Colonic mucosa (tissue), 4 donors: ENCODE measurements around the gene DISP2. TPM values are rescaled to one million over a fixed set of nuclear protein-coding genes. Genes with fewer than 3 reads are reported as not detected.

Experiments used
- DNase-seq: peaks from one replicate; pipeline ENCODE4 v3.0.0-alpha.2; 2020
- H3K27ac ChIP-seq: fragments of 200-600 bp; one replicate; pipeline ENCODE4 v1.8.0; 2021
- H3K27me3 ChIP-seq: fragments of 200-600 bp; one replicate; pipeline ENCODE4 v1.8.0; 2021
- H3K36me3 ChIP-seq: fragments of 200-600 bp; one replicate; pipeline ENCODE4 v1.8.0; 2021
- H3K4me1 ChIP-seq: fragments of 200-600 bp; one replicate; pipeline ENCODE4 v1.8.0; 2021; ENCODE audit warnings: mild to moderate bottlenecking
- H3K4me3 ChIP-seq: fragments of 200-600 bp; one replicate; pipeline ENCODE4 v1.8.0; 2021
- H3K9ac ChIP-seq, 2 donors: one replicate each; pipeline ENCODE4 v1.7.0; 2013; ENCODE audit warnings: control low read depth in 2 of 2, low read depth in 2 of 2, low read length in 2 of 2
- H3K9me3 ChIP-seq: fragments of 200-600 bp; one replicate; pipeline ENCODE4 v1.8.0; 2021
- CTCF ChIP-seq: fragments of 200-600 bp; IDR thresholded peaks from one replicate; pipeline ENCODE4 v1.8.0; 2022; ENCODE audit warnings: antibody characterized with exemption, mild to moderate bottlenecking
- intact Hi-C: fragments of 100-400 bp; cut with DNase I; formaldehyde crosslinking; loops from one replicate; pipeline ENCODE4 v1.14.1; 2022
- total RNA-seq, 2 donors: library from RNA; stranded (reverse); fragmentation: NEBNext Ultra II Directional in 1 of 2; extraction: Animal tissue kit (Norgen Biotek cat#: 25700) in 1 of 2; gene quantifications; one replicate each; pipeline ENCODE4 v1.2.1, GENCODE V29; 2021
- donor health status: healthy.
- donor health status: DM: no; HTN: no; CAD: no.
- donor health status: DM: no; HTN: no; CAD: no.

The DISP2 gene
- total RNA-seq, 2 donors from 2014 or later: 12.6 to 16.3 TPM

GRCh38 chr15:40340038-40340739, 17.8 kb upstream of the DISP2 start:
- peak overlapping the region; percentile 71 to 74 for H3K9ac ChIP-seq
- peak; percentile 71 for DNase-seq
- intact Hi-C loops: no loop called here
- H3K9me3 ChIP-seq: no peaks in the 10 kb centered on the region
- no peaks in the 10 kb centered on the region for H3K27me3 ChIP-seq
- peaks cover 29% of the 10 kb centered on the region for H3K4me1 ChIP-seq
- H3K36me3 ChIP-seq: no peaks in the 10 kb centered on the region
- H3K27ac ChIP-seq: peak overlapping the region; percentile 87
- no peak for TF ChIP-seq CTCF
- H3K4me3 ChIP-seq: peak overlapping the region; percentile 29

- H3K9ac ChIP-seq: peak within 1 kb of the TSS; percentile 71 to 74
- no peaks in the 10 kb centered on the region for H3K27me3 ChIP-seq
- no peaks in the 10 kb centered on the region for H3K9me3 ChIP-seq
- peaks cover 29% of the 10 kb centered on the region for H3K4me1 ChIP-seq
- no peaks in the 10 kb centered on the region for H3K36me3 ChIP-seq
- peak; percentile 99 for DNase-seq
- H3K27ac ChIP-seq: peak within 1 kb of the TSS; percentile 87
- intact Hi-C loops: no loop called here
- H3K4me3 ChIP-seq: peak within 1 kb of the TSS; percentile 29
- no peak for TF ChIP-seq CTCF
These were observed 17.1 kb upstream of the DISP2 start, which contains the start of gene CCDC9B for GRCh38 chr15:40340740-40341400. CCDC9B (minus strand) TSS chr15:40340939; CDS start chr15:40340819, 120 bp downstream.

- intact Hi-C loops: no loop called here
- H3K27ac ChIP-seq: peak overlapping the region; percentile 74
- peak overlapping the region in 1 of 2 donors; percentile 99 for H3K9ac ChIP-seq
- H3K27me3 ChIP-seq: no peaks in the 10 kb centered on the region
- H3K4me3 ChIP-seq: no peak overlapping the region
- no peaks in the 10 kb centered on the region for H3K9me3 ChIP-seq
- TF ChIP-seq CTCF: no peak
- H3K4me1 ChIP-seq: peaks cover 30% of the 10 kb centered on the region
- no peak for DNase-seq
- H3K36me3 ChIP-seq: no peaks in the 10 kb centered on the region
These were observed 15.4 kb upstream of the DISP2 start for GRCh38 chr15:40342416-40343320.

GRCh38 chr15:40343512-40343911, 14.5 kb upstream of the DISP2 start:
- peak overlapping the region; percentile 37 to 99 for H3K9ac ChIP-seq
- no peak for TF ChIP-seq CTCF
- intact Hi-C loops: no loop called here
- H3K4me3 ChIP-seq: no peak overlapping the region
- H3K9me3 ChIP-seq: no peaks in the 10 kb centered on the region
- H3K4me1 ChIP-seq: peaks cover 30% of the 10 kb centered on the region
- no peaks in the 10 kb centered on the region for H3K36me3 ChIP-seq
- peak overlapping the region; percentile 74 for H3K27ac ChIP-seq
- no peak for DNase-seq
- no peaks in the 10 kb centered on the region for H3K27me3 ChIP-seq

- TF ChIP-seq CTCF: no peak
- Histone ChIP-seq H3K4me1 (peaks cover 34% of the 10 kb centered on the region), H3K27me3 (no peaks in the 10 kb centered on the region), H3K9ac (peak overlapping the region; percentile 37 to 99), H3K9me3 (no peaks in the 10 kb centered on the region), H3K36me3 (no peaks in the 10 kb centered on the region), H3K4me3 (no peak overlapping the region), H3K27ac (peak overlapping the region; percentile 98)
- intact Hi-C loops: no loop called here
- DNase-seq: no peak
These were observed 13.8 kb upstream of the DISP2 start for GRCh38 chr15:40344217-40344616.
